ENCODE results near the gene UTF1.

DNA sequence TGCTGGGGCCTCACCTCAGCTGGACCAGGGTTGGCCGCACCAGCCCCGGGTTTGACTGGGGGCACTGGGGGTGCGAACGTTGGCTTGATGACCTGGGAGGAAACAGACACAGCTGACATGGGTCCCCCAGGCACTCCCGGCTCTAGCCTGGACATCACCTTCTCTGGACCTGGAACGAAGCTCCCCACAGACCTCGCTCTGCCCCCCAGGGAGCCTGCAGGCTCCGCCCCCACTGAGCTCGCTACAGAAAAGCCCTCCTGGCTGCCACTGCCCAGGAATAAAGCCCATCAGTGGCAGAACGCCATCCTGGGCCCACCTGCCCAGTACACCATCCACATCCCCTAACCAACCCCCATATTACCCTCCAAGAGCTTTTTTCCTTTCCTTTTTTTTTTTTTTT is 33.7 kb downstream of the UTF1 start:
- TF ChIP-seq JUNB (IDR thresholded peaks at IDR 0.05; ENCODE audit: unreplicated experiment) (no peak), EZH2phosphoT487 (IDR thresholded peaks at IDR 0.05; ENCODE audit: unreplicated experiment) (no peak), EZH2 (IDR thresholded peaks at IDR 0.05; ENCODE audit: low read depth, unreplicated experiment) (no peak)
- TF ChIP-seq, protein P1, sequence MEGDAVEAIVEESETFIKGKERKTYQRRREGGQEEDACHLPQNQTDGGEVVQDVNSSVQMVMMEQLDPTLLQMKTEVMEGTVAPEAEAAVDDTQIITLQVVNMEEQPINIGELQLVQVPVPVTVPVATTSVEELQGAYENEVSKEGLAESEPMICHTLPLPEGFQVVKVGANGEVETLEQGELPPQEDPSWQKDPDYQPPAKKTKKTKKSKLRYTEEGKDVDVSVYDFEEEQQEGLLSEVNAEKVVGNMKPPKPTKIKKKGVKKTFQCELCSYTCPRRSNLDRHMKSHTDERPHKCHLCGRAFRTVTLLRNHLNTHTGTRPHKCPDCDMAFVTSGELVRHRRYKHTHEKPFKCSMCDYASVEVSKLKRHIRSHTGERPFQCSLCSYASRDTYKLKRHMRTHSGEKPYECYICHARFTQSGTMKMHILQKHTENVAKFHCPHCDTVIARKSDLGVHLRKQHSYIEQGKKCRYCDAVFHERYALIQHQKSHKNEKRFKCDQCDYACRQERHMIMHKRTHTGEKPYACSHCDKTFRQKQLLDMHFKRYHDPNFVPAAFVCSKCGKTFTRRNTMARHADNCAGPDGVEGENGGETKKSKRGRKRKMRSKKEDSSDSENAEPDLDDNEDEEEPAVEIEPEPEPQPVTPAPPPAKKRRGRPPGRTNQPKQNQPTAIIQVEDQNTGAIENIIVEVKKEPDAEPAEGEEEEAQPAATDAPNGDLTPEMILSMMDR (conservative IDR thresholded peaks at IDR 0.05; ENCODE audit: low read depth in 2 of 2) = no peak

Data from GM23338 (cell line).